ENCODE results near the gene PPP1CC.
"Not testable (repeated sequence)": the region's sequence is repeated elsewhere in the genome, so short reads cannot be mapped to it uniquely, and the experiment has no call there.

PPP1CC gene

DNA sequence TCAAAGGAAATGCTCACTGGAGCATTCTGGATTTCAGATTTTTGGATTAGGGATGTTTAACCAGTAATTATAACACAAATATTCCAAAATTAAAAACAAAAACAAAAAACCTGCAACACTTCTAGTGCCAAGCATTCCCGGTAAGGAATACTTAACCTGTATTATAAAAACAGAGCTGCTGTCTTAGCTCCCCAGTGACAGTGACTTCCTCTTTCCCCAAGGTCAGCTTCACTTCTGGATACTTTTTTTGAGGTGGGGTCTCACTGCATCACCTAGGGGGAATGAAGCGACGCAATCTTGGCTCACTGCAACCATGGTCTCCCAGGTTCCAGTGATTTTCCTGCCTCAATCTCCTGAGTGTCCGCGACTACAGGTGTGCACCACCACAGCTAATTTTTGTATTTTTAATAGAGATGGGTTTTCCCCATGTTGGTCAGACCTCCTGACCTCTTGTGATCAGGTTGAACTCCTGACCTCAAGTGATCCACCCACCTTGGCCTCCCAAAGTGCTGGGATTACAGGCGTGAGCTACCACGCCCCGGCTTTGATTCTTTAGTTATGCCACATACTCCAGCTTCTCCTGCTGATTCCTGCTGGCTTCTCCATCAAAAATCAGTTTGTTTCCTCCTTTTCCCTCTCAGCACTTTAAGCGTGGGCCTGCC is 15.9 kb downstream of the PPP1CC start:
- FAIRE-seq, result no peak

DNA sequence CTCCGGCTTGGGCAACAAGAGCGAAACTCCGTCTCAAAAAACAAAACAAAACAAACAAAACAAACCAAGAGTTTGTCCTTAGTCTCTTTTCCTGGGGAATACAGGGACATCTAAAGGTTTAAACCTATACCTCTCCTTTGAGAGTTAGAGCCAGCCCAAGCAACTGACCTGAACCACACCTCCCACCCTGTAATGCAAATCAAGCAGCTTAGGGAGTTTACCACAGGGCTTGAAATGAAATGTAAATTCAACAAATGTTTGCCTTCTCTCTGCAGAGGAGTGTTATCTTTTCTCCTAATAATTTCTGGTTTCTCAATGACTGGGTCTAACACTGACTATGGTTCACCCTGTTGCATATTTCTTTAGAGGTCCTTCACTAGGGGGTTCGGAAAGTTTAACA is 16.7 kb downstream of the PPP1CC start:
- no peak for DNase-seq (ENCODE audit: insufficient read length, low spot score)
- no peak for FAIRE-seq

More for the DNA sequence above, 15.9 kb downstream of the PPP1CC start:
- no peak for DNase-seq (ENCODE audit: insufficient read length, low spot score)

DNA sequence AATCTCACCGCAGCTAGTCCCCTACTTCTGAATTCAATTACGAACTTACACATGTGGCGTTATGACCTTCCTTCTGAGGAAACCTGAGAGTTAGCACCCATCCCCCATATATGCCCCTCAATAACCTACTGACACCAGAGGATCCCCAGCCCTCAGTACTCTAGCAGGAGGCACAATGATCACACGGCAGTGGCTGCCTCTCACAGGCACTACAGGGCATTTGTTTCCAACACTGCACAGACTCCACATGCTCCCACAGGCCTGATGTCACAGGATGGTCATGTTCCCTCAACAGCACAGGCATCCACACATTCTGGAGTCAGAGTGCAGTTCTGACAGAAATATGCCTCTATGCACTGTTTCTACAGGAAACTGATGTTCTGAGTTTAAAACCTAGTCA is 17.4 kb downstream of the PPP1CC start:
- no peak for DNase-seq (ENCODE audit: insufficient read length, low spot score)
- FAIRE-seq, result no peak

DNA sequence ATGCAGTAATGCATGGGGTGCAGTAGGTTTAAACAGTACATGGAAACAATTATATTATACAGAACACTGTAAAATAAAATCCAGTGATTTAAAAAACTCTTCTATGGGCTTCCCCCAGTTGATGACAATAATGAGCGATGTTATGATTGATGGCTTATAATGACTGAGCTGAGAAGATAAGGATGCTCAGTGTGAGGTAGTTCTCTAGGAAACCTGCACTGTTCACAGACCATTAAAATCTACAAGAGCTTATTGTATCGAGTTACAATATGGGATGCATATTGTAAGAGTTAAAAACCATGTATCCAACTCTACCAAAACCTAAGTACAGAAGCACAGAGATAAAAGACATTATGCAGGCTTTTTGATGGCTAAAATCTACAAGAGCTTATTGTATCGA is 19.8 kb downstream of the PPP1CC start:
- FAIRE-seq; DNase-seq (ENCODE audit: insufficient read length, low spot score): not testable (repeated sequence)

DNA sequence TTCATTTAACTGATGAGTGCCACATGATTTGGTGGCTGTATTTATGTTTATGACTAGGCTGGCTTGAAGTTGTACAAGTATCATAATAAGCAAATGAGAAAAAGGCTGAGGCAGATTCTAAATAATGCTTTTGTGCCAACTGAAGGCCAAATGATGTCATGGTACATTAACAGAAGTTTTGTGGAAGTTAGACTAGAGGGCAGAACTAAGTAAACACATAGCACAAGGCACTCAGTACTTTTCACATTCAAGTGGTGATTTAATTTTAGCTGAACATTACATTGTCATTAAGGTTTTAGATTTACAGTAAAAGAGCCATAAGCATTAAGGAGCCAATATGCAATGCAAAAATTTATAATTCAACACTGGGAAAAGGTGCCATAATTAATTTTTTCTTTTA is 21.1 kb downstream of the PPP1CC start:
- FAIRE-seq (no peak), DNase-seq (ENCODE audit: insufficient read length, low spot score) (no peak)

DNA sequence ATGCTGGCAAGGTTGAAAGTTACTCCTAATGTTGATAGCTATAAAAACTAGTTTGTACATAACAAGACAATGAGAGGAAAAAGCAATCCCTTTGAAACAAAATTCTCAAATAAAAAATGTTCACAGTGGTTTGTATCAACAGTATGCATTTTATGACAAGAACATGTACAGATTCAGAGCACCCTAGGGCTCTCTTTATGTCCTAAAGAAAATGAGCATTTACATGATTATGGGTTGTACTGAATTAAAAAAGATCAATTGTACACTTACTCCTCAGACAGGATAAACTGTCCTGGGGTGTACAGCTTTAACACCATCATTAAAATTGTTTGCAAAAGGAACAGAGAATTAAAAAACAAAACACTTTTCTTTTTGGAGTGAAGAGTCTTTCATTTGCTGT is 22.2 kb downstream of the PPP1CC start:
- DNase-seq (ENCODE audit: insufficient read length, low spot score) (no peak), FAIRE-seq (no peak)

DNA sequence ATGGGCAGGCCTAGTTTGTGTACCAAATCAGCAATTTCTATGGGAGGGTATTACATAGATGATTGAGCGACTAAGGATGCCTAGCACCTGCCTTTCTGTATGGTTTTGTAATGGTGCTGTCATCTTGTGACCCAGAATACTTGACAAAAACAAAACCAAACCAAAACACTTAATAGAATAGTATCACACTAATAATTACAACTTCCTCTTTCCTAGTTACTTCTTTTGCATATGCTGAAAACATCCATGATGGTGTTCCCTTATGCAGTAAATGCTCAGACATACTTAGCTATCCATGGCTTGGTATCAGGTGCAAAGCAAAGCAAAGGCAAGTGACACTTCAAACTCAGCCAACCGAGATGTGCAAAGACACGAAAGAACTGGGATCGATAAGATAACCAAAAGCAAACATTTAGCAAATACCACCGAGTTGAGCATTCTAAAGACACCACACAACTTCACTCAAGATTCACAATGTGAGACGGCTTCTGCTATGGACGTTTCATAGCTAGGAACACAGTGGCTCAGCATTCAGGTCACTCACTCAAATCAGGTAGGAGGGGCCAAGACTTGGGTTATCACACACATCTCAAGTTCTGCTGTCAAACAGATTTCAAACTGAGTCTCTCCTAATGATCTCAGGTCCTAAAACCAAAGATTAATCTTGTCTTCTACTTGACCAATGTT is 24.3 kb downstream of the PPP1CC start:
- DNase-seq (ENCODE audit: insufficient read length, low spot score) (no peak), FAIRE-seq (no peak)

DNA sequence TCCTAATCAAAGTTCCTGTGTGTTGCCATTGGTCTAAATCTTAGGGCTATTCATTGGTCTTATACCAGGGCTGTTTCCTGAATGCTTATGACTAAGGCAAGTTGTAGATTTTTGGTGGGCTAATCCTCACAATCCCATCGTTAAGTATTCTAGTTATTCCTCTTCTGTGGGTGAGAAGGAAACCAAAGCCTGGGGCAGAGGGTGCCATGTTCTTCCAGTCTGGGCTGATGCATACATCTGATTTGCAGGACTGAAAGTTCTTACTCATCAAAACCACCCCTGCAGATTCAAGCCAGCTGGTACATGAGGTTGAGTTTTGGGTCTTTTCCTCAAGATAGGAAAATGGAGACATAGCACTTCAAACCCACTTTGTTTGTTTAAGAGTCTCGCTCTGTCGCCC is 25.7 kb downstream of the PPP1CC start:
- no peak for FAIRE-seq

DNA sequence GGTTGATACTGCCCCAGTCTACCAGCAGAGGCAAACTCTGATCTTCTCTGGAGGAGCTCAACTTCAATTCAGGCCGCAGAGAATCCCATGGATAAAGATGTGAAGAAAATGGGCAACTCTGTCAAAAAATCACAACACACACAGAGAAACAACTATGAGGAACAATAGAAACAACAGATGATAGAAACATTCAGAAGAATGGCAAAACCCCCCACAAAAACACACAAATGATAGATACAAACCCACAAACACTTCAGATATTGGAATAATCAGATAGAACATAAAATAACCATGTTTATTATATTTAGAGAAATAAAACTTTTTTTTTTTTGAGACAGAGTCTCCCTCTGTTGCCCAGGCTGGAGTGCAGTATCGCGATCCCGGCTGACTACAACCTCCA is 33.8 kb downstream of the PPP1CC start:
- FAIRE-seq (no peak), DNase-seq (ENCODE audit: insufficient read length, low spot score) (no peak)

More for the DNA sequence above, 25.7 kb downstream of the PPP1CC start:
- DNase-seq (ENCODE audit: insufficient read length, low spot score), result no peak

DNA sequence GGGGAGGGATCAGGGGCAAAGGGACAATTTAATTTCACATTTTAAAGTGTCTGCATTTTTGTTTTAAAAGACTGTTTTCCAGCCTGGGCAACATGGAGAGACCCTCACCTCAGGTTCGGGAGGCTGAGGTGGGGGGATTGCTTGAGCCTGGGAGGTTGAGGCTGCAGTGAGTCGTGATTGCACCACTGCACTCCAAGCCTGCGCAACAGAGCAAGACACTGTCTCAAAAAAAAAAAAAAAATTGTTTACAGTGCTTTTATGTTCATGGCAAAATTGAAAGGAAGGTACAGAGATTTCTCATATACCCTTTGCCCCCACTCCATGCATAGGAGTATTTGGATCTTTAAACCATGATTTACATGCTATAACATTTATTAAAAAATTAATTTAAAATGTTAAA is 37.4 kb downstream of the PPP1CC start:
- FAIRE-seq, result no peak
- DNase-seq (ENCODE audit: insufficient read length, low spot score), result no peak

DNA sequence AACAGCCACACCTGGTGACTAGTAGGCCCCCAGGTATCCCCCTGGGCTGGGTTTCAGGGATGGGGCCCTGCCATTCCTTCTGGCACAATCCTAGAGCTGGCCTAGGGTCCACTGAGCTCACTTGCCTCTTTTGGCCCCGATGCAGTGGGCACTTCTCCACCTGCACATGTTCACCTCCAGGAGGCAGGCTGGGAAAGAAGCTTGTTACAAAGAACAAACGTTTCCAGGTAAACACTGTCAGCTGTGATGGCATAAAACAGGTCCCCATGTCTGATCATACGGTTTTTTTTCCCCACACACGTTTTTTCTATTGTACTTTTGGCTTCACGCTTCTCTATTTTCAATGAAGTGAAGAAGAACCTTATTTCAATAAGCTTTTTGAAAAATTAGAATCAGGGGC is 37.9 kb downstream of the PPP1CC start:
- no peak for FAIRE-seq
- DNase-seq (ENCODE audit: insufficient read length, low spot score), result no peak

DNA sequence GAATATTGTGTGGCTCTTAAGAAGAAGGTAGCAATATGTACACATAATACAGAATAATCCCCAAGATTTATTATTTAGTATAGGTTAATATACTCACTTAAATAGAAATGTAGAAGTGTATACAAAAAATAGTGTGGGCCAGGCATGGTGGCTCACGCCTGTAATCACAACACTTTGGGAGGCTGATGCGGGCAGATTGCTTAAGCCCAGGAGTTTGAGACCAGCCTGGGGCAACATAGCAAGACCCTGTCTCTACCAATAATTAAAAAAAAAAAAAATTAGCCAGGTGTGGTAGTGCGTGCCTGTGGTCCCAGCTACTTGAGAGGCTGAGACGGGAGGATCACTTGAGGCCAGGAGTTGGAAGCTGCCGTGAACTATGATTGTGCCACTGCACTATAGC is 38.5 kb downstream of the PPP1CC start:
- DNase-seq (ENCODE audit: insufficient read length, low spot score) (no peak), FAIRE-seq (no peak)

DNA sequence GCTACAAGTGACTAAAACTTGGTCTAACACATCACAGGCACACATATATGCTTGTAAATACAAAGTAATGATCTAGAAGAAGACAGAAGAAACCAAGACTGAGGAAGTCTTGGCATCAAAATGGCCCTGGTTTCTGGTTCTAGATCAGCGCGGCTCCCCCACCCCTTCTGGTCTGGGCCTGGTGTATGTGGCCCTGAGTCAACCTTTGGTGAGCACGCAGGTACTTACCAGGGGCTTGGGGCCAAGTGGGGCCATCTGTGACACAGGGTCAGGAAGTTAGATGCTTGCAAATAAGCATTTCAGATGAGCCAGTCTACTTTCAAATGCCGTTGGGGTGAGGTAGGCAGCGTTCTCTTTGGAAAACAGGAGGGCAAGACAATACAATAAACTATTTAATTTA is 40.6 kb downstream of the PPP1CC start:
- DNase-seq (ENCODE audit: insufficient read length, low spot score) (no peak), FAIRE-seq (no peak)

DNA sequence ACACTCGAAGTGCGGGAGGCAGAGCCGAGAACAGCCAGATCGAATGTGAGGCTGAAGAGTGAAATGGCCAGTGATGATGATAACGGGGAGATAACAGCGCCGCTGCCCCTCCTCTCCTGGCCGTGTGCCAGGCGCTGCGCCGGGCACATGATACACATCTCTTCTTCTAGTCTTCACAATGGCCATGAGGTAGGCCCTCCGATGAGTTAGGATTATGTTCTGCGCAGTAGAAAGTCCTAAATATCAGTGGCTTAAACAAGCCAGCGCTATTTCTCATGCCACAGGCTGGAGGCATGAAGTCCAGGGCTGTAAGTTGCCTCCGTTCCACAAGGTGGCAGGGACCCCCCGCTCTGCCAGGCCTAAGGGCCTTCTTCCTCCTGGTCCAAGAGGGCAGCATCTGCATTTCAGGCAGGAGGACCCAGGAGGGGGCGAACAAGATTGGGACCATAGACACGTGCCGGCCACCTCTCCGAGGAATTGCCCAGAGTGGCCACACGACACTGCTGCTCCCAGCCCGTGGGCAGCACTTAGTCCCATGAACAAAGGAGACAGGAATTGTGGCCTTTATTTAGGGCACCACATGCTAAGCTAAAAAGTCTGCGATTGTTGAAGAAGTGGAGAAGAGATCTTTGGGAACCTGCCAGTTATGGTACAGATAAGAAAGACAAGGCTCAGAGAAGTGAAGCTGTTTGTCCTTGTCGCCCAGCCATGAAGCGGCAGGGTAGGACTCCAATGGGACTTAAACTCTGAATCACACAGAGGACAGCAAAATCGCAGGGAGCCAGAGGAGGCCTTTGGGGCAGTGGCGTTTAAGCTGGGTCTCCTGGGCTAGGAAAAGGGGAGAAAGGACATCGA is 42.9 kb downstream of the PPP1CC start:
- no peak for FAIRE-seq
- DNase-seq (ENCODE audit: insufficient read length, low spot score), result no peak

DNA sequence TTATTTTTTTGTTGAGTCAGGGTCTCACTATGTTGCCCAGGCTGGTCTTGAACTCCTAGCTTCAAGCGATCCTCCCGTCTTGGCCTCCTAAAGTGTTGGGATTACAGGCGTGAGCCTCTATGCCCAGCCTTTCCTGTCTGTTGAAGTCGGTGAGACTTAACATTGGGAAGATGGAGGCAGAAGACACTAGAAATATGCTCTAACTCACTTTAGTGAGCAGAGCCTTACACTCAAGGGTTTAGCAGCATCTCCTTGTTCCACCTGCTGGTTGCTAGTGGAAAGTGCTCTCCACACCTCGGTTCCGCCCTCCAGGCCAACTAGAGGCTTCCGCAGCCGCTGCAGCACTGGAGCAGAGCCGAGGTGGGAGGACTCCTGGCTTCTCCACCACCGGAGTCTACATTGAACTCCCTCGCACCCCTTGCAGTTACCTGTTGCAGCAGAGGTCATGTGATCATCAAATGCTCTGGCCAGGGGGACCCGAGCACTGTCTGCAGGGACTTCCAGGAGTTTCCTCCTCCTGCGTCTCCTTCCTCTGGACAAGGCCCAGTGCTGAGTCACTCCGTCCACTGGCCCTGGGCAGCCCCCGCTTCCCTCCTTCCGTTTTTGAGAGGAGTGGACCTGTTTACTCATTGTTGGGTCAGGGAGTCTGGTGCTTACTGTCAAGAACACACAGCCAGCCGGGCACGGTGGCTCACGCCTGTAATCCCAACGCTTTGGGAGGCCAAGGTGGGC is 44.4 kb downstream of the PPP1CC start:
- peak; percentile 77 for DNase-seq (ENCODE audit: insufficient read length, low spot score)
- peak; percentile 74 for FAIRE-seq

DNA sequence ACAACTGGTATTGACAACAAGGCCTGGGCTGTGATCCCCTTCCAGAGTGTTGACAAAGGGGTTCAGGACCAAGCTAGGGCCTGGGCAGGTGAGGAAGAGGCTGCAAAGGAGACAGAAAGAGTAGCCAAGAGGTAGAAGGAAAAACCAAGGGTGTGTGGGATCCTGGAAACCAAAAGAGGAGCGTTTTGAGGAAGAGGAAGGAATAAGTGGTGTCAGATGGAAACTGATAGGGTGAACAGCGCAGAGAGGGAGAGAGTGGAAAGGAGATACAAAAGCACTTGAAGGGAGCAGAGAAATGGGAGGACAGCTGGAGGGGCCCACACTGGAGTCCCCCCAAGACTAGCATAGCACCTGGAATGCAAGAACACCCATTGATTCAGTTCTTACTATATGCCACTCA is 45.5 kb downstream of the PPP1CC start:
- DNase-seq (ENCODE audit: insufficient read length, low spot score), result no peak
- no peak for FAIRE-seq

DNA sequence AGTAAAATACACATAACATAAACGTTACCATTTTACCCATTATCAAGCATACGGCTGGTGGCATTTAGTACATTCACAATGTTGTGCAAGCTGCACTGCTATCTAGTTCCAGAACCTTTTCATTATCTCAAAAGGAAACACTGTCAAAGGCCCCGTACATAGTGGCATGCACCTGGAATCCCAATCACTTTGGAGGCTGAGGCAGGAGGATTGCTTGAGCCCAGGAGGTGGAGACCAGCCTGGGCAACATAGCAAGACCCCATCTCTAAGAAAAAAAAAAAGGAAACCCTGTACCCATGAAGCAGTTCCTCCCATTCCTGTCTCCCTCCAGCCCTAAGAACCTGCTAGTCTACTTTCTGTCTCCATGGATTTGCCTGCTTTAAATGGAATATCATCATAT is 46.4 kb downstream of the PPP1CC start:
- FAIRE-seq (no peak), DNase-seq (ENCODE audit: insufficient read length, low spot score) (no peak)

DNA sequence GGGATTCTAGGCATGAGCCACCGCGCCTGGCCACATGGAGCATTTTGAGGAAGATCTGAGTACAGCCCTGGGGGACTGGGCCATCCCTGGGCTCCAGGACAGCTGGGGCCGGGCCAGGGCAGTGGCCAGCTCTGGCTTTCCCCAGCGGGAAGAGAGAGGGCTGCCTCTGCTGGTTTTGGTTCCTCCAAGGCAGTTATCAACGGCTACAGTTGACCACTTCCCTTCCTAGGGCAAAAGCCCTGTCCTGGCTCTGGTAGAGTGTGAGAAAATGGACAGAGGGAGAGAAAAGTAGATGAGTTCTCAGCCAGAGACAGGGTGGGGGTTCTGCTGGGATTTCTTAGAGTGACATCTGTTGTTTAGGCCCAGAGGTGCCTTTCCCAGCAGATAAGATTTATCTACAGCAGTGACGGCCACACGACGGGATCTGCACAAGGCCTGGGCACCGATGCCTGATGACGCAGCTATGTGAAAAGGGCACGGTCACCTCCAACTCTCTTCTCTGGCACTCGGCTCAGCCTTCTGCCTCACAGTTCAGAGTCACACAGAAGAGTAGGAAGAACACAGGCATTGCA is 48.3 kb downstream of the PPP1CC start:
- DNase-seq (ENCODE audit: insufficient read length, low spot score), result no peak
- no peak for FAIRE-seq

DNA sequence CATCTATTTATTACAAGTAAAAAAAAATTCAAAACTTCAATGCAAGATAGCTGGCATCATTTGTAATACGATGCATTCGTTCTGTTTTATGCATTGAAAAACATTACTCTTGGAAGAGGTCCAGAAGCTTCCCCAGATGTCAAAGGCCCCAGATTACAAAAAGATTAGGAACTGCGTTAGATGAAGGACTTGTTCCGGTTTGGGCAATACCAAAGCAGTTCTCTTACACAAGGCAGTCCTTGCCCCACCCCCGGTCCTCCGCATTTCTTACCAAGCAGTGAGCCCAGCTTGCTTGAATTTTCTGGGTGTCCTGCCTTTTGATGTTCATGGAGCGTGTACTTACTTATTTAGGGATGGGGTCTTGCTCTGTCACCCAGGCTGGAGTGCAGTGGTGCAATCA is 49.0 kb downstream of the PPP1CC start:
- DNase-seq (ENCODE audit: insufficient read length, low spot score), result no peak
- FAIRE-seq, result no peak

DNA sequence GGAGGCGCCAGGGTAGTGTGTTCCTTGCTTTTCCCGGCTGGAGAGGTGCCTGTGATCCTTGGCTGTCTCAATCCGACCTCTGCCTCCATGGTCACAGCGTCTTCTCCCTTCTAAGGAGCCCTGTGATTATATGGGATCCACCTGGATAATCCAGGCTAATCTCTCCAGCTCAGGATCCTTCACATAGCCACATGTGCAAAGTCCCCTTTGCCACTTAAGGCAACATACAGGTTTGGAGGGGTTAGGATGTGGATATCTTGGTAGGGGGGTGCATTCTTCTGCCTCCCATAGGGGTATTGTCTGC is 52.6 kb downstream of the PPP1CC start:
- no peak for DNase-seq (ENCODE audit: insufficient read length, low spot score)
- FAIRE-seq, result no peak

All from HTR-8/SVneo (cell line).